ENCODE data around the gene PPARG. TPM values are rescaled to one million over a fixed set of nuclear protein-coding genes. Genes with fewer than 3 reads are reported as not detected.

The PPARG gene
- total and polyA plus RNA-seq, 2 of the 8 experiments (the other 6 are each of a cell fraction or from before 2014, with no cell fraction given): 0.06 TPM; not detected in 1

- TF ChIP-seq SAP30 (IDR thresholded peaks at IDR 0.05; ENCODE audit: insufficient read depth, insufficient replicate concordance, low read length): no peak
- TF ChIP-seq EGR1 (IDR thresholded peaks at IDR 0.05; ENCODE audit: borderline replicate concordance, low read depth, low read length): no peak
- TF ChIP-seq POLR2A (IDR thresholded peaks at IDR 0.05; ENCODE audit: control extremely low read depth in 1 of 2, low read depth in 2 of 2, low read length in 2 of 2): no peak
- TF ChIP-seq CEBPB (IDR thresholded peaks at IDR 0.05; ENCODE audit: low read depth, low read length): no peak
- no peak for TF ChIP-seq RXRA (IDR thresholded peaks at IDR 0.05; ENCODE audit: insufficient read depth, low read depth, low read length)
- TF ChIP-seq TAF7 (optimal IDR thresholded peaks at IDR 0.05; ENCODE audit: borderline replicate concordance, low read depth, low read length): no peak
- TF ChIP-seq JUN (IDR thresholded peaks at IDR 0.05; ENCODE audit: low read depth, low read length): no peak
- TF ChIP-seq TEAD4 (IDR thresholded peaks at IDR 0.05; ENCODE audit: low read depth, low read length): no peak
- no peak for TF ChIP-seq NRF1 (IDR thresholded peaks at IDR 0.05; ENCODE audit: low read depth, low read length)
Observed at GRCh38 chr3:12473511-12473910, 184.6 kb downstream of the PPARG start (continued).
